Natural killer cell treated with Interleukin-12 subunit alpha and Interleukin-12 subunit beta and Interleukin-15 and Interleukin-18, amount 100 ng/mL, for 72 hours (primary cell): ENCODE results near the gene ANKRD44. TPM values are rescaled to one million over a fixed set of nuclear protein-coding genes. Genes with fewer than 3 reads are reported as not detected.

ENCODE experiments used
- ATAC-seq, 2 donors: fragments of 150-1000 bp; cut with Tn5 transposase in 1 of 2; sonication (Bioruptor Pico), chemical (Tn5 transposase) in 1 of 2; 2 replicates each; pipeline ENCODE4 v1.10.0; 2021
- DNase-seq: peaks from one replicate; pipeline ENCODE4 v3.0.0; 2022; ENCODE audit warnings: low spot score
- H3K27ac Mint-ChIP-seq, 2 donors: 1 replicate in 1 of 2; 2 replicates in 1 of 2; pipeline ENCODE4 v1.8.0; 2022; ENCODE audit warnings: mixed read lengths in 2 of 2, mild to moderate bottlenecking in 1 of 2, moderate library complexity in 1 of 2
- H3K27me3 Mint-ChIP-seq, 2 donors: 1 replicate in 1 of 2; 2 replicates in 1 of 2; pipeline ENCODE4 v1.8.0; 2022; ENCODE audit warnings: mixed read lengths in 2 of 2
- H3K36me3 Mint-ChIP-seq: one replicate; pipeline ENCODE4 v1.8.0; 2022; ENCODE audit warnings: mixed read lengths
- H3K4me1 Mint-ChIP-seq, 2 donors: 1 replicate in 1 of 2; 2 replicates in 1 of 2; pipeline ENCODE4 v1.8.0; 2022; ENCODE audit warnings: low read depth in 2 of 2, mixed read lengths in 2 of 2, mild to moderate bottlenecking in 1 of 2
- H3K4me3 Mint-ChIP-seq: one replicate; pipeline ENCODE4 v1.8.0; 2022; ENCODE audit warnings: mixed read lengths
- H3K9me3 Mint-ChIP-seq: 2 replicates; pipeline ENCODE4 v1.8.0; 2022; ENCODE audit warnings: mixed read lengths
- total RNA-seq, 2 donors: library from RNA; stranded (reverse); gene quantifications; one replicate each; pipeline ENCODE4 v1.2.3, GENCODE V29; 2022

ANKRD44 gene
- total RNA-seq, 2 donors from 2014 or later, result 307 to 413 TPM

DNA sequence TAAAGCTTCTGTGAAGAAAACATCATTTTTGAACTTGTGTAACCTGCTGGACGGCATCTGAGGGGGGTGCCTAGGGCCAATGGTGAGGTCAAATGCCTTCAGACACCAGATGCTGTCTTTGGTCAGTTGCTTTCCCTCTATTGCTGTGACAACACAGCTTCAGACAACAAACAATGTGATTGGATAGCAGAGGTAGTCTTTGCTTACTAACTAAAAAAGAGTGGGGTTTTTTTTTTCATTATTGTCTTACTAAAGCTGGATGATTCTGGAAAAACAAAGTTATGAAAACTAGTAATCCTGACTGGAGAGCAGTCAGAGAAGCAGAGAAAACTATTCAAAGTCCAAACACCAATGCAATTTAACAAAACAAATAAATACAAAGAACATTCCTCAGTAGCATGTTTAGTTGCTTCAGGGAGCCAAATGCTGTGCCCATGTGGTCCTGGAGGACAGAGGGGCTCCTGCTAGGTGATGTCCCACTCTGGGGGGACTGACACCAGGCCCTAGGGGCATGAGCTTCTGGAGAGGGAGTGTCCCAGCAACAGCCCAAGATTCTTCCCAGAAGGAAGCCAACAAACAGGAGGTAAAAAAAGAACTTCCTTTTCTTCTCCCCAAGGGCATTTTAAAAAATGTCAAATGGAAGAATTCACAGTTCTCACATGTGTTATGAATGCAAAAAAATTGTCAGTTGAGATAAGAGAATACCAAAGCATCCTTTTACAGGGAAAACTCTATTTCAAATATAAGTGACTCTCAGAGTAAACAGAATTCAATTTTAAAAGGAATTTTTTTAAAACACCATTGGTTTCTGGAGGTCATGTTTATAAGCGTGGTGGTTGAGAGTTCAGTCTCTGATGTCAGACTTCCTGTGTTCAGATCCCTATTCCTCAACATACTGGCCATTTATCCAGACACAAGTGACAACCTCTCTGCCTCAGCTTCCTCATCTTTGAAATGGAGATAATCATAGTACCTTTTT lies 203.0 kb downstream of the ANKRD44 start:
- no peak for ATAC-seq
- peaks cover 3 to 8% of the 10 kb centered on the region in 2 donors for H3K4me1 Mint-ChIP-seq
- H3K9me3 Mint-ChIP-seq, result no peaks in the 10 kb centered on the region
- no peaks in the 10 kb centered on the region for H3K27me3 Mint-ChIP-seq
- no peak overlapping the region for H3K4me3 Mint-ChIP-seq
- DNase-seq, result no peak
- peak overlapping the region; percentile 20 to 41 for H3K27ac Mint-ChIP-seq
- no peaks in the 10 kb centered on the region for H3K36me3 Mint-ChIP-seq

DNA sequence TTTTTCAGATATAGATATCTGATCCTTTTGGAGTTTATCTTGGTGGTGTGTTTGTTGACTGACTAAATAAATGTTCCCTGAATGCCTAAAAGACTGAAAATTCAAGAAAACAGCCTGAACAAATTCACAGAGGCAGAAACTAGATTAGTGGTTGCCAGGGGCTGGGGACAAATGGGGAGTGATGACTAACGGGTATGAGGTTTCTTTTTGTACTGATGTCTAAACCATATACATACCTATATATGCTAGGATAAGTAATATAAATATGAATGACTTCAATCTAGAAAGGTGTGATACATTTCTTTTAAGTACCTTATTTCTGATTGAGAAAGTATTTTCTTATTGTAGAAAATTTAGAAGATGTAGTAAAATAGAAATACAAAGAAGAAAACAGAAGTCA lies 207.2 kb downstream of the ANKRD44 start:
- DNase-seq (no peak), ATAC-seq (no peak)
- Mint-ChIP-seq H3K4me3 (no peak overlapping the region), H3K9me3 (no peaks in the 10 kb centered on the region), H3K36me3 (peaks cover 24% of the 10 kb centered on the region), H3K4me1 (peaks cover 16 to 21% of the 10 kb centered on the region in 2 donors), H3K27me3 (no peaks in the 10 kb centered on the region), H3K27ac (no peak overlapping the region)

DNA sequence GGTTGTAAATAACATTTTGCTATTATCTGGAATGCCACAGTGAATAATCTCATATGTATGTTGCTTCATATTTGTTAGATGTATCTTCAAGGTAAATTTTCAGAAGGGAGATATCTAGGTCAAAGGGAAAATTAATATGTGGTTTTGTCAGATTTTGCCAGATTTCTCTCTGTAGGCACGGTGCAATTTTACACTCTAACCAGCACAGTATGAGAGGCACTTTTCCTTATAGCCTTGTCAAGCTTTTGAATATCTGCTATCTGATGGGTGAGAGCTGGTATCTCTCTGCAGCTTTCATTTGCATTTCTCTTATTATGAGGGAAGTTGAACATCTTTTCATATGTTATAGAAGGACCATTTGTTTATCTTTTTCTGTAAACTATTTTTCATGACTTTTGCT lies 208.3 kb downstream of the ANKRD44 start:
- ATAC-seq, result no peak
- Mint-ChIP-seq H3K27ac (peak overlapping the region; percentile 25 to 73), H3K36me3 (peaks cover 35% of the 10 kb centered on the region), H3K4me1 (peaks cover 25% of the 10 kb centered on the region in 2 donors), H3K9me3 (no peaks in the 10 kb centered on the region), H3K4me3 (no peak overlapping the region), H3K27me3 (no peaks in the 10 kb centered on the region)
- no peak for DNase-seq

DNA sequence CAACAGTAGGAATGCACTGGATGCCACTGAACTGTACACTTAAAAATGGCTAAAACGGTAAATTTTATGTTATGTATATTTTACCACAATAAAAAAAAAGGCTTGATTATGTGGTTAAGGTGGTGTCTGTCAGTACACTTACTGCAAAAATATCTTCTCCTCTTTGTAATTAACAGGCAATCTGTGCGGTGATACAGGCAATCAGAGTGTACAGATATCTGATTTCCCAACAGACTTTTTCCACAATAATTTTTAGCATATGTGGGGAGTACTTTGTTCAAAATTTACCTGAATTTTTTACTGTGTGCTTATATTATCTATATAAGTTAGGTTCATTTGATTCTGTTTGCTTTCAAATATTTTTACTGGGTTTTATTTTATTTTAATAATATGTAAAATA lies 209.1 kb downstream of the ANKRD44 start:
- Mint-ChIP-seq H3K9me3 (no peaks in the 10 kb centered on the region), H3K27ac (peak overlapping the region in 1 of 2 donors; percentile 73), H3K27me3 (no peaks in the 10 kb centered on the region), H3K36me3 (peaks cover 35% of the 10 kb centered on the region), H3K4me1 (peaks cover 27 to 30% of the 10 kb centered on the region in 2 donors), H3K4me3 (no peak overlapping the region)
- ATAC-seq, result no peak
- DNase-seq, result no peak

DNA sequence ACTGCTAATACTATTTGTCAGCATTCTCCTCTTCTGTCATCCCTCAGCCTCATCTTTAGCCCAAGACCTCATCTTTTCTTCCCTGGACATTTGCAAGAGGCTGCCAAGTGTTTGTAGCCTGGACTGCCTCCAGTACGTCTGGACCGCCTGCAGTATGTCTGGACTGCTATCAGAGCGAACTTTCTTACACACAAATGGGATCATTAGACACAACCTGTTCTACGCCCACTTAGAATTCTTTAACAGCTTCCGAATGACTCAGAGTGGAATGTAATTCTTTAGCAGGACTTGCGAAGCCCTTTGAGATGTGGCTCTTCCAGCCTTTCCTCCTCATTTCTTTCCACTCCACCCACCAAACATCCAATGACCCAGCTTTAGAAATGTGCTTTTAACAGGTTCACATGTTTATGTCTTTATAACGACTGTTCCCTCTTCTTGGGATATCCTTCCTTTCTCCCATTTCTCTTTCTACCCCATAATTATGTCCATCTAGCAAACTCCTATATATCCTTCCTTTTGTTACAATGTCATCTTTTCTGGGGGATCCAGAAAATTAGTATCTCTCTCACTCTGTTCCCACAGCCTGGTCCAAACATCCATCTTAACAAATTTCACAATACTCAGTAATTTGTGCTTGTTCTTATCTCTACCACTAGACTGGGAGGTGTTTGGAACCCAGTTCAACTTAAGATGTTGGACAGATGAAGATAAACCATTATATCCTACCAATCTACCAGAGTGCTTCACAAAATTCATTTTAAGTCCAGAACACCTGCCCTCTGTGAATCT lies 212.8 kb downstream of the ANKRD44 start:
- DNase-seq (no peak), ATAC-seq (no peak)
- Mint-ChIP-seq H3K9me3 (no peaks in the 10 kb centered on the region), H3K4me1 (peaks cover 24 to 27% of the 10 kb centered on the region in 2 donors), H3K27ac (peak overlapping the region in 1 of 2 donors; percentile 36), H3K4me3 (no peak overlapping the region), H3K36me3 (peaks cover 42% of the 10 kb centered on the region), H3K27me3 (no peaks in the 10 kb centered on the region)

DNA sequence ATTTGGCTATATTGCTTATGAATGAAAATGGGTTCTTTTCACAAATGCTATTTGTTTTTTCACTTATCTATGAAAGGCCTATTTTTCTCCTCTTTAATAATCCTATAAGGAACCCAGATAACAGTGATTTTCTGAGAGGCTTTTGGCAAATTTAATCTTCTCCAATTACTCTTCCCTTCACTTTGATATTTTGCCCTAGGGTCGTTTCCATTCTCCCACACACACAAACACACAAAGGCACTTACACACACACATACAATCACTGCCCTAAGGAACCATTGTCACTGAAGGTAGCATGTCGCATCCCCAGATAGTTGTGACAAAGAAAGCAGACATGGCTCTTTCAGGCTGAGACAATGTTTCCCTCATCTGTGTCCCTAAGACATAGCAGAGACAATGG lies 213.9 kb downstream of the ANKRD44 start:
- H3K27ac Mint-ChIP-seq, result no peak overlapping the region
- peaks cover 44% of the 10 kb centered on the region for H3K36me3 Mint-ChIP-seq

DNA sequence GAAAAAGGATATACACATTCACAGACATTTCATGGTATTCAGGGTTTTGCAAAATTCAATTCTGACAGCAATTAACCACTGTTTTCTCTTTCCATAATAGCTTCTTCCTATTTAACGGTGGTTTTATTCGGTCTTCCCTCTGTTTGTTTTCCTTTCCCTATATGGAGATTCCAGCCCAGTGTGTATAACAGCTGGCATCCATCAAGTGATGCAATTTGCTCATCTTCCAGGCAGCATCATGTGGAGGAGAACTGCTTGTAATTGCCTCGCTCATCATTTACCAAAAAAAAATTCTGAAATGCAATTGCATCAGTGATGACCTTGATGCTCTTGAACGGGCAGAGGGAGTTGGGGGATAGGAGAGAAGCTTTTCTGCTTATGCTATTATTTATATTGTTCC lies 218.1 kb downstream of the ANKRD44 start:
- H3K27me3 Mint-ChIP-seq, result no peaks in the 10 kb centered on the region
- H3K4me3 Mint-ChIP-seq, result no peak overlapping the region
- H3K36me3 Mint-ChIP-seq, result peaks cover 25% of the 10 kb centered on the region
- no peak overlapping the region for H3K27ac Mint-ChIP-seq
- peaks cover 15 to 20% of the 10 kb centered on the region in 2 donors for H3K4me1 Mint-ChIP-seq
- H3K9me3 Mint-ChIP-seq, result no peaks in the 10 kb centered on the region
- ATAC-seq (no peak), DNase-seq (no peak)

More for the DNA sequence above, 213.9 kb downstream of the ANKRD44 start:
- Mint-ChIP-seq H3K9me3 (no peaks in the 10 kb centered on the region), H3K4me3 (no peak overlapping the region), H3K27me3 (no peaks in the 10 kb centered on the region), H3K4me1 (peaks cover 20 to 22% of the 10 kb centered on the region in 2 donors)
- no peak for DNase-seq
- no peak for ATAC-seq

DNA sequence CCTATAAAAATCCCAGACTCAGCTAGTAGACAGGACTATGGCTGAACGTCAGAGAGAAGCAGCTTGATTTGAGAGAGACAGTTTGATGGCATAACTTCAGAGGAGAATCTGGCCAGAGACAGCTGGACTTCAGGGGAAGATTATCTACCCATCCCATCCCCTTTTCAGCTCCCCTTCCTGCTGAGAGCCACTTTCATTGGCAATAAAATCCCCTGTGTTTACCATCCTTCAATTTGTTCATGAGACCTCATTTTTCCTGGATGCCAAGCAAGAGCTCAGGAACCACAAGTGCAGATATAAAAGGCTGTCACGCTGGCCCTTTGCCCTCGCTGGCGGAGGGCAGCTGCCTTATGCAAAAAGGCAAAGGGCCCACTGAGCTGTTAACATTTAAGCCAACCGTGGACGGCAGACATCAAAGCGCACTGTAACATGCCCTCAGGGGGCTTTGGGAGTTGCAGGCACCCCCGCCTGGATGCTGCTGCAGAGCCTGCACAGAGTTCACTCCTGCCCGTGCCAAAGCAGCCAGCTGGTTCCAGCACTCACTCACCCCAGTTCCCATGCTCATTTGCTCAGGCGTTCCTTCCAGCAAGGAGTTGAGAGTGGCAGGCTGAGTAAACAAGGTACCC lies 219.7 kb downstream of the ANKRD44 start:
- Mint-ChIP-seq H3K4me1 (peaks cover 15 to 17% of the 10 kb centered on the region in 2 donors), H3K4me3 (no peak overlapping the region), H3K27me3 (no peaks in the 10 kb centered on the region), H3K36me3 (peaks cover 34% of the 10 kb centered on the region), H3K9me3 (no peaks in the 10 kb centered on the region), H3K27ac (no peak overlapping the region)
- no peak for ATAC-seq
- no peak for DNase-seq

DNA sequence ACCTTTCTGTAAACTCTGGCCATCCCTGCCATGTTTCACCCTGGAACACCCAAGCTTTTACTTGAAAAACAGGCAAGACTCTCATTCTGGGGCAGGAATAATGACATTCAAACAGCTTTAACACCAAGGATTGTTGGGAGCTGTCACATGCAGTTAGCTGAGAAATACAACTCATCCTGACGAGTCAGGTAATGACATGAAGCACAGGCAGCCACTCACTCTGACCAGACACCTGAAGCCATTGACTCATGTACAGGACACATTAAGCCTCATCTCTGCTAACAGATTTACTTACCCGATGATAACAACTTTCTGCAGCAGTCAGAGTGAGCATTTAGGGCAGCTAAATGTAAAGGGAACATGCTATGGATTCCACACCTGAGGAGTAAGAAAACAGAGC lies 220.9 kb downstream of the ANKRD44 start:
- ATAC-seq (no peak), DNase-seq (no peak)
- Mint-ChIP-seq H3K4me3 (no peak overlapping the region), H3K36me3 (peaks cover 32% of the 10 kb centered on the region), H3K27me3 (no peaks in the 10 kb centered on the region), H3K9me3 (no peaks in the 10 kb centered on the region), H3K4me1 (peaks cover 15 to 19% of the 10 kb centered on the region in 2 donors), H3K27ac (peak overlapping the region; percentile 45 to 53)

DNA sequence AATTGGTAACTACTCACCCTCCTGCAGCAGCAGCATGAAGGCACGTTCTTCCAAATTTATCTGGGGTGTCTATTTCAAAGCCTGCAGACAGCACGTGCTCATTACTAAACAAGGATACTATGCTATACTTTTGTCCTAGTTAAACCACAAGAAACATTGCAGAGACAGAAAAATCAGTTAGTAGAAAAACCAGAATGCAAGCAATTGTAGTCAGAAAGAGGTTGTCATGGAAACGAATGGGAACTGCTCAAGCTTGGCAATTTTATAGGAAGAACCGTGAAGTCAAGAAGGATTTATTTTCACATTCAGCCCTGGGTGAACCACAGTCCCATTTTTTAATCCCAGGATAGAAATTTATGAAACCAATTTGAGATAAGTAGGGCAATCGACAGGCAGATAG lies 221.9 kb downstream of the ANKRD44 start:
- Mint-ChIP-seq H3K27ac (peak overlapping the region; percentile 45 to 53), H3K4me1 (peaks cover 19 to 24% of the 10 kb centered on the region in 2 donors), H3K27me3 (no peaks in the 10 kb centered on the region), H3K36me3 (peaks cover 40% of the 10 kb centered on the region), H3K9me3 (no peaks in the 10 kb centered on the region), H3K4me3 (no peak overlapping the region)
- ATAC-seq, result no peak
- DNase-seq, result no peak

DNA sequence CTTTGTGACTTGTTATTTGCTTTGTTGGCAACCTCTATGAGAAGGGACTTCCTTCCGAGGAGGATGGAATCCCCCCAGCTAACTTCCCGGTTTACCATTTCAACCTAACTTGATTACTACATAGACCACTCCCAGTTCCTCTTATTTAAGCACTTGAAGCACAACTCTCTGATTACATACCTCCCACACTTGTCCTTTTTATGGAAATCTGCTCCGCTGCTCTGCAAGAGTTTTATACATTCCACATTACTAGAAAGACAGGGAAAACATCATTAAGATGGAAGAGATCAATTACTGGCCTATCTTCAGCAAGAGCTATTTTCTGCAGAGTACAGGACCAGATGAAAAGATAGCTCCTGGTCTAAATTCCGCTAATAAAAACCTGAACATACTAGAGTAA lies 224.1 kb downstream of the ANKRD44 start:
- Mint-ChIP-seq H3K4me1 (peaks cover 11 to 27% of the 10 kb centered on the region in 2 donors), H3K36me3 (peaks cover 36% of the 10 kb centered on the region), H3K27ac (no peak overlapping the region), H3K9me3 (no peaks in the 10 kb centered on the region), H3K4me3 (no peak overlapping the region), H3K27me3 (no peaks in the 10 kb centered on the region)
- ATAC-seq, result no peak
- DNase-seq, result no peak

DNA sequence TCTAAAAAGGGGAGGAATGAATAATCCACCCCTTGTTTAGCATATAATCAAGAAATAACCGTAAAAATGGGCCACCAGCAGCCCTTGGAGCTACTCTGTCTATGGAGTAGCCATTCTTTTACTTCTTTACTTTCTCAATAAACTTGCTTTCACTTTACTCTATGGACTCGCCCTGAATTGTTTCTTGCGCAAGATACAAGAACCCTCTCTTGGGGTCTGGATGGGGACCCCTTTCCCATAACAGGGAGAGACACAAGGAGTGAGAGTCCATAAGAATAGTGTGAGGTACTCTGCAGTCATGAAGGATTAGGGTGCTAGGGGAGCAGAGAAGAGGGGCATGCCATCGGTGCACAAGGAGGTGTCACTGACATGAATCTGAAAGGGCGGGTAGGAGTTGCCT lies 224.9 kb downstream of the ANKRD44 start:
- Mint-ChIP-seq H3K9me3 (no peaks in the 10 kb centered on the region), H3K27ac (peak overlapping the region; percentile 52 to 60), H3K27me3 (no peaks in the 10 kb centered on the region), H3K36me3 (peaks cover 44% of the 10 kb centered on the region), H3K4me3 (no peak overlapping the region), H3K4me1 (peaks cover 11 to 25% of the 10 kb centered on the region in 2 donors)
- no peak for ATAC-seq
- DNase-seq, result no peak

DNA sequence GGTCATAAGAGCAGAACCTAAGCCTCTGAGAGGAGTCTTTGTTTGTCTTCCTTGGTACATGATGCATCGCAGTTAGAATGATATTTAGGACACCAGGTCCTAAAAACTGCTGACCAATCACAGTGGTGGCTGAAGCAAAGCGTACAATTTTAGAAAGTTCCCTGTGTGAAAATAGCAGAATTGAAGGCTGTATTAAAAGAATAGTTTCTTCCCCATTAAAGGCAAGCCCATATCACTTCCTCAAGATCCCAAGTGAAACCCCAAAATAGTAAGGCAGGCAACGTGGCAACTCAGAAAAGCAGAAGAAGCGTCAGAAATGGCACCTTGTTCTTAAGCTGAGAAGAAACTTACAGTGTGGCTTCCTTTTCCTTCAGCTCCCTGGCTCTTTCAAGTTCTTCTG lies 229.3 kb downstream of the ANKRD44 start:
- DNase-seq, result no peak
- Mint-ChIP-seq H3K4me3 (no peak overlapping the region), H3K9me3 (no peaks in the 10 kb centered on the region), H3K27me3 (no peaks in the 10 kb centered on the region), H3K4me1 (peaks cover 4 to 21% of the 10 kb centered on the region in 2 donors), H3K27ac (peak overlapping the region in 1 of 2 donors; percentile 78), H3K36me3 (peaks cover 51% of the 10 kb centered on the region)
- ATAC-seq, result no peak
